IPS DF 4.7 (cell line): ENCODE results near the gene GRIN2A.

Source experiments
- DNase-seq: peaks from one replicate; pipeline ENCODE4 v3.0.0-alpha.2; 2013; ENCODE audit warnings: low spot score; ENCODE audit errors: extremely low read depth

The GRIN2A gene

DNA sequence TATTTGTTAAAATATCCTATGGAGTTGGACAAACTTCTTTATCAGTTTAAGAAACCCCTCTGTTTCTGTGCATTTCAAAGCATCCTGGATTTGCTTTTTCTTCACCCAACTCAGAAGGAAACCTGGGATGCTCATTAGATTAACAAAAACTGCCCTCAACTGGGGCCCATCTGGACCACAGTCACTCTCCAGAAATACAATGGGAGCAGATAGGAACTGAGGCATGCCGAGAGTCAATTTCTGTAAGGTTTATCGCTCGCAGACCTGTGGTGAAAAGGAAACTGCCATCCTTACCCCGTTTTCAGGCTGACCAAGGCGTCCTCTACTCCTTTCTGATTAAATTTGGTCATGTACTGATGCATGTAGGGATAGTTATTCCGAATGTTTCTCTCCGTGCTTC is 360.3 kb downstream of the GRIN2A start:
- no peak for DNase-seq

DNA sequence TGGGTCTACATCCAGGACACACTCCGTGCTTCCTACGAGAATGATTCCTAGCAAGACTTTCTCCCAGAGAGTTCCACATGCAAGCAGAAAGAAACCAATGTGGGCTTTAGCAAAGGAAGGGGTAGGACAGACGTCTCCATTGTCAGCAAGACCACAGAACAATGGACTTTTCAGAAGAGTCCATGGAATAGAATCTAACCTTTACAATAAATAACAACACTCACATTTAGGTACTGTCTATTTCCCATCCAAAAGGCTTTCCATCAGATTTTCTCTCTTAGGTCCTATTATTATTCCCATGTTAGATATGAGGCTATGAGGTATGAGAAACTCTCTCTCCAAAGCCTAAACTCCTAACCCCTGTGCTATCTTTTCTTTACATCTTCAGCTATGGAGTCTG is 360.9 kb downstream of the GRIN2A start:
- no peak for DNase-seq

DNA sequence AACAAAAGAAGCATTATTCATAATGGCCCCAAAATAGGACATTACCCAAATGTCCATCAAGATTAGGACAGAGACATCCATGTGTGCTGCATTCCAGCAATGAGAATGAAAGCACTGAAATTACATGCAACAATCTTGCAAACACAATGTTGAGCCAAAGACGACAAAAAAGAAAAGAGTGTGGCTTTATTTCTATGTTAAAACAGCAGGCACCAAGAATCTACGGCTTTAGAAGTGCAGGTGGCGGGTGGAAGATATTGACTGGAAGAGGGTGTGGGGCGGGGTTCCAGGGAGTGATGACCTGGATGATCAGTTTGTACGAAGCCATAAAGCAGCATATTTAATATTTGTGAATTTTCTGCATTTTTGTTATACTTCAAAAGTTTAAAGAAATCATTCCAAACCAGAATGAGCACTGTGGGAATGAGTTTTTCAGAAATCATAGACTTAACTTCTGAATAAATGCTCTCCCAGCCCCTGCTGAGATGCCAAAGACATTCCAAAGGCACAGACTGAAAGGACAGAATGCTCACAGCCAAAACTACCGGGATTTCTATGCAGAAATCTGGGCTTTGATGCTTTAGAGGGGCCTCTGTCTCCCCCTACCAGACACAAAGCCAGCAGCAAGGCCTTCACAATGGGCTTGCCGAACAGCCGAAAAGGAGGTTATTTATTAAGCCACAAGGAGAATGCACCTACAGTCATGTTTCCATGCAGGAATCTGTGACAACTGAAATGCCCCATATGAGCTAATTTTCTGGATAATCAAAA is 361.6 kb downstream of the GRIN2A start:
- peak; percentile 82 for DNase-seq

DNA sequence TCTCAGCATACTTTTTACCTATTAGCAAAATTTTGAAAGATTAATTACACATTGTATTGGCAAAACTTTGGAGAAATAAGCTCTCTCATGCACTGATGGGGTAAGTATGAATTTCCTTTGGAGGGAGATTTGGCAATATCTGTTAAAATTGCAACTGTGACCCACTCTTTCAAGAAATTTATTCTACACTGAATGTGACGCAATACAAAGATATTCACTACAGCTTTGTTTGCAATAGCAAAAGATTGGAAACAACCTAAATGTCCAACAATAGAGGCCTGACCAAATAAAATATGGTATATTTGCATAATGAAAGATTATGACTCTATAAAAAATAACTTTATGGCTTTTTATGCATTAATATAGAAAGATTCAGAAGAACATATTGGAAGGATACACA is 363.5 kb downstream of the GRIN2A start:
- DNase-seq = no peak

DNA sequence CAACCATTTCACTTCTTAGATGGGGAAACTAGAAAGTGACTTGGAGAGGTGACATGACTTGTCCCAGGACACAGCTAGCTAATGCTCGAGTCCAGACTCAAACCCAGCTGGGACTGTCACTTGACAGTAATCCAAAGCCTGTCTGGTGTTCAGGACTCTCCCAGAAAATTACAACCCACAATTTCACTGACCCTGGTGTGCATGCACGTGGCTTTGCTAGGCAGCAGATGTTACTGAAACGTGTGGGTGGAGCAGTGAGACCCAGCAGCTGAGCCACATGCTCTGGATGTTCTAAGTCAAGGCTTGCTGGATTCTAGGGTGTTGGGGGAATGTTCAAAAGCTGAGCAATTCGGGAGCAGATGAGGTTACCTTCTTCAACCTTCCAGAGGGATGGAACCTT is 364.6 kb downstream of the GRIN2A start:
- no peak for DNase-seq

DNA sequence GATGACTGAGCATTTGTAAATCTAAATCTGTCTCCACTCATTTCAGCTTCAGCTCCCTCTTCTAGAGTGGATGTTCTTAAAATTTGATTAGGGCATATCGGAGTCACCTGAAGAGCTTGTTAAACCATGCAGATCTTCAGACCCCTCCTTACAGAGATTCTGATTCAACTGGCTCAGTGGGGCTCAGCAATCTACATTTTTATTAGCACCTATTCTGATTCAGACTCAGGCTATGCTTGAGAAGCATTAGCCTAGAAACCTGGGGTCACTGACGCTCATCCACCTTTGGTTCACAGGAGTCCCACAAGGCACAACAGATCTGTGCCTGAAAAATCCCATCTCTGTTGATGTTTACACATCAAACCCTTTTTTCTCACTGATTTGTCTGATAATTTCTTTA is 365.6 kb downstream of the GRIN2A start:
- no peak for DNase-seq

DNA sequence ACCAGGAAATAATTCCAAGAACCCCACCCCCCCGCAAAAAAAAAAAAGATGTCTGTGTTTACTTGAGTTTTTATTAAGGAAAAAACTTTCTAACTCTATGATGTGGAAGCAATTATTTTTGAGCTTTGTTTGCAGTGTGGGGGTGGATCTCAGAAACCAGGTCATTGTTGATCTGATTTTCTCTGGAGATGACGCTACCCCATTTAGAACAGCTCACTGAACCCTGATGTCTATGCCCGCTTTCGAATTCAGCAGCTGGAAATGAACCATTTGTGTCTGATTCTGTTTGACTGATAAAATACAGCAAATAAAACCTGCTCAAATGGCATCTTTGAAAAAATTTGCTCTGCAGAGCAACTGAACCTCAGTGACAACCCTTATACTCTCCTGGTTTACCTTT is 368.6 kb downstream of the GRIN2A start:
- no peak for DNase-seq

DNA sequence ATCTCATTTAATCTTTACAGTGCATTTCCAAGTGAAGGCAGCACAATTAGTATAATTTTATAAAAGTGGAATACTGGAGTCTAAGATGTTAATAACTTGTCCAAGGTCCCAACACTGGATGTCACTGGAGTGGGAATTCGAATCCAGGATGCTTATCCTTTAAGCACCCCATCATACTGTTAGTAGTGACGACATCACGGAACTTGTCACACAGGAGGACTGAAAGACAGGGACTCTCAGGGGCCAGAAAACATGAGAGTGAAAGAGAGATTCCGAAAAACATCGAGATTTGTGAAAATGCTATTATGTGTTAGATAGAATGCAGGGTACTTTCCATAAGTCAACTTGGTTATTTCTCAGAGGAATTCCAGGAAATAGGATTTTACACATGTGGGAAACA is 374.0 kb downstream of the GRIN2A start:
- no peak for DNase-seq

DNA sequence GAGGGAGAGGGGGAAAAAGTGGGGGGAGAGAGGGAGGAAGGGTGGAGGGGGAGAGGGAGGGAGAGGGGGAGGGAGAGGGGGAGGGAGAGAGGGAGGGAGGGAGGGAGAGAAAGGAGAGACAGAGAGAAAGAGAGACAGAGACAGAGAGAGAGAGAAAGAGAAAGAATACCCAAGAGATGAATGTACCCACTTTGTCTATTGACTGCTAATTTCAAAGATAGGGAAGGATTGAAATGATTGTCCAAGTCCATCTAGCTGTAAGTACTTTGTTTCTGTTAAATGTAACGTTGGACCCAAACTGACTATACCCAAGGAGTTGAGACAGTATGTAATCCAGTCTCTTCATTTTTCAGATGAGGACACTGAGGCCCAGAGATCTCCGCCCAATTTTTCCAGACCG is 374.9 kb downstream of the GRIN2A start:
- no peak for DNase-seq

DNA sequence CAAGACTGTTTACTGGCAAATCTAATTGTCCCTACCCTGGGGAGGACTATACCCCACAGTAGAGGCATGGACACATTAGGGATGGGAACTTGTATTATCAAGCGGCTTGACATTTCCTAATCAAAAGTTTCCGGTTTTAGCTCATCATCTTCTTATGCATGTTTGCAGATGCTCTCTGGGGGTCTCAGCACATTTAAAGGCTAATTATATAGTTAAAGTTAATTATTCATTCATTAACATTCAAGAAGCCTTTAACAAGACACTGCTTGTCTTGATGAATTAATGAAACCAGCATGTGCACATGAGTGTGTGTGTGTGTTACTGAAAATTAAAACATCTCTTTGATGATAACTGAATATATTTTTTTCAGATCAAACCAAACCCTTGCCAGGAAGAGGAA is 377.1 kb downstream of the GRIN2A start:
- no peak for DNase-seq

DNA sequence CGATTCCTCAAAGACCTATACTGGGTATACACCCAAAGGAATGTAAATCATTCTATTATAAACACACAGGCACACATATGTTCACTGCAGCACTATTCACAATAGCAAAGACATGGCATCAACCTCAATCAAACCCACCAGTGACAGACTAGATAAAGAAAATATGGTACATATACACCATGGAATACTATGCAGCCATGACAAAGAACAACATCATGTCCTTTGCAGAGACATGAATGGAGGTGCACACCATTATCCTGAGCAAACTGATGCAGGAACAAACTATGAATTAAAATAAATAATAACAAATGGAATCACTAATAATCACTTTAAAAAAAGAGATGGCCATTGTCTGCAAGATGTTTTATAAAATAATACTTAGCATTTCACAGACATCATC is 380.1 kb downstream of the GRIN2A start:
- no peak for DNase-seq

DNA sequence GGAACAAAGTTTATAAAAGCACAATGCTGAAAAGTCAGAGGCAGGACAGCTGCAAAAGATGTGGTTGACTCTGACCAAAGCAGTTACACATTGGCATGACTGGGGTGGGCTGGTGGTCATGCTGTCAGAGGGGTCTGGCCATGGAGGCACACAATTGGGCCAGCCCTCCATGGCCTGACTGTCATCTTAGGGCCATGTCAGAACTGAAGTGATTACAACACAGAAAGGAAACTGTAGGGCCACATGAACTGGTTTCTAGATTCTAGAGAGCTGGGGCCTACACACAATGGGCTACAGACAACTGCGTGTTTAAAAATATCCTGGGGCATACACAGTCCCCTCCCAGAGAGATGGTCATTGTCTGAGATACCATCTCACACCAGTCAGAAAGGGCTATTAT is 380.6 kb downstream of the GRIN2A start:
- DNase-seq = no peak

DNA sequence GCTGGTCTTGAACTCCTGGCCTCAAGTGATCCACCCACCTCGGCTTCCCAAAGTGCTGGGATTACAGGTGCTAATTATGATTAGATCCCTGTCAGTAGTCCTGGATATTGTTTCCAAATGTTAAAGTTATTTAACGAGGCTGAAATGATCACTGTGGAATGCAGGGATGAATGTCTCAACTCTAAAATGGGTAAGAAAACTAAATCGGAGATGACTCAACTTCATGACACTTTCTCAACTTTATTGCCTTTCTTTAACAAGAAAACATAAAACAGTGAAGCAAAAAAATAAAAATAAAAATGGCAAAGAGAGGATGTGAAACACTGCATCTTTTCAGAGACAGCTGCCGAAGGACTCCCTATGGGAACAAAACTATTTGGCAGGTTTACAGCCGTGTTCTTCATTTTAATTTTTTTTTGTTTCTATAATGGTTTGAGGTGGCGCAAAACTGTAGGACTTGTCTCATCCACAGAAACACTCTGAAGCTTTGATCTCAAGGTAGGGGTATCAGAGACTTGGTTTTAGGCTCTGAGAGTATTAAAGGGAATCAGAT is 382.0 kb downstream of the GRIN2A start:
- DNase-seq = no peak

DNA sequence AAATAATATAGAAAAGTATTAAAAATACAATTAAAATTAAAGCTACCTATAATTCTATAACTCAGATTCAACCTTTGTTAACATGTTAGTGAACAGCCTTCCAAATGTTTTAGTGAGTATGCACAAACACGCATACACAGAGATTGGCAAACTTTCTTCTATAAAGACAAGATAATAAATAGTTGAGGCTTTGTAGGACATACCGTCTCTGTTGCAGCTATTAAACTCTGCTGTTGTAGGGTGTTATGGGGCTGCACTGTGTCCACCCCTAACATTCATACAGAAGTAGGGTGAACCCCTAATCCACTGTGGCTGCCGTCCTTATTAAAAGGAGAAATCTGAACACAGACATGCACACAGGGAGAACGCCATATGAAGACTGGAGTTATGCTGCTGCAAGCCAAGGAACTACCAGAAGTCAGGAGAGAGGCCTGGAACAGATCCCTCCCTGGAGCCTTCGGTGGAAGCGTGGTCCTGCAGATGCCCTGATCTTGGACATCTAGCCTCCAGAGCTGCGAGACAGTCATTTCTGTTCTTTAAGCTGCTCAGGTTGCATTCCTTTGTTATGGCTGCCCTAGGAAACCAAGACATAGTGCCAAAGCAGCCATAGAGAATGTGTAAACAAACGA is 383.2 kb downstream of the GRIN2A start:
- DNase-seq = no peak

DNA sequence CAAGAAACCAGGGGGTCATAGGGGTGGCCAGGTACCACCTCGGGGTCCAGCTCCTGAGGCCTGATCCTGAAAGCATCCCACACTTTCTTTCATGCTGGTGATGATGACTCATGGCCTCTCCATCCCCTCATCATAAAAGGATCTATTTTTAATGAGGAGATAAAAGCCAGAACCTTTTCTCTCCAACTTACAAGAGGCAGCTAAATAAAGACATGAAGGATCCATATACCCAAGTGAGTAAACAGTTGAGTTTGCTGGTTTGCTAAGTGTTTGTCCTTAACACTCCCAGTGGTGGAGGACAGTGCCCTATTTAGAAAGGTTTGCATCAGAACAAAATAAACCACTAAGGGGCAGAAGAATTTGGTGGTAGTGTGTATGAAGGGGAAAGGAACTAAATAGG is 383.8 kb downstream of the GRIN2A start:
- DNase-seq = no peak

DNA sequence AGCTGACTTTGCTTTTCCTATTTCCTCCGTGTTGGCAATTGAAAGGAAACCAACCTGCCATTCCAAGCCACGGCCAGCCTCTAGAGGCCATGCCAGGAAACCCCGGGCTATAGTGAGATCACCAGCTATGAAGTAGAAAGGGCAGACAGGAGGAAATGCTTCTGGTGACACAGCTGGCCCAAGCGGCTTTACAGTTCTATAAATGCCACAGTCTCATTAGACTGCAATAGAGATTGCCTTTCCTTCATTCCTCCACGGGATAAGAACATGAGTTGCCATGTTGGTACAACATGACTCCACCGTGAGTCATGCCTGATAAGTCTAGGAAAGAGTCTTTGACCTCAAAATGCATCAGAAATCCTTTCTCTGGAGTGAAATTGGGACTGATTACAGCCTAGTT is 384.9 kb downstream of the GRIN2A start:
- no peak for DNase-seq

DNA sequence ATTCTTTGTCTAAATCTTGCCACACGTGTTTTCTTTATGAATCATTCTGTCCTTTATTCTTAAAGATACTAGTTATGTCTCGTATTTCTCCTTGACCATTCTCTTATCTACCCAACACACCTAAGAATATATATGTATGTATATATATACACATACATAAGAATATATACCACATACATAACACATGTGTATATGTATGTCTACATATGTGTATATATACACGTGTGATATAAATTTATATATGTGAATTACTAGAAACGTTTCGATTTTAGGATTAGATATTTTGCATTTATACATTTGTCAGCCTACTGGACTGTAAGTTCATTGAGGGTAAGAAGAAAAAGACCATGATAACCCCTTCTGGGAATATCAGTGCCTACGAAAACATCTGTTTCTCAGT is 388.6 kb downstream of the GRIN2A start:
- no peak for DNase-seq

DNA sequence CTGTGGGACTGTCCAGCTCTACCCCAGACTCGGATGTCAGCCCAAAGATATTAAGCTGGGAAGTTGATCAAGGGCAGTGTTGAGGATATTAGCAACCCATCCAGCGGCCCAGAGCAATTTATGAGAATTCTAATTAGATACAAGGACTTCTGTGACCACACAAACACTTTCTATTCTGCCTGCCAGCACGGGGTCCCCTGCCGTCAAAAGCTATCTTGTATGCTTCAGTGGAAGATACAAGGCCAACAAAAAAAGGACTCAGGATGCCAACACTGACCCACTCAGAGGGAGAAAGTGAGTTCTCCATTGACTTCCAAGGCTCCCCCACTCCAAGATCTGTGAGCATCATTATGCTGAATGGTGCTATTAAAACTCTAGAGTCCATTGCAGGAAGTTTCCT is 390.7 kb downstream of the GRIN2A start:
- no peak for DNase-seq

DNA sequence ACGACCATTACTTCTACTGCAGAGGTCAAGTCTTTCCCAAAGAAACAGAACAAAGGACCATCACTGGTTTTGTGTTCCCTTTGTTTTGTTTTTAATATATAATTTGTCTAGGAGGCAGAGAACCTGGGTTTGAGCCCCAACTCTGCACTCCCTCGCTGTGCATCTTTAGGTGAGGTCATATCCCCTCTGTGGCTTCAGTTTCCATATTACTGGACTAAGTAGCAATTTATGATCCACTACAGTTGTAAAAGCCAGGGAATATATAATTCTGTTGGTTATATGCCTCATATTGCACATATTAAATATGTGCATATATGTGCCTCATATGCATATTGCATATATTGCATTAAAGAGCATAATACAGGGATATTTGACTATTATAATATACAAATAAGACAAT is 392.0 kb downstream of the GRIN2A start:
- DNase-seq = no peak

DNA sequence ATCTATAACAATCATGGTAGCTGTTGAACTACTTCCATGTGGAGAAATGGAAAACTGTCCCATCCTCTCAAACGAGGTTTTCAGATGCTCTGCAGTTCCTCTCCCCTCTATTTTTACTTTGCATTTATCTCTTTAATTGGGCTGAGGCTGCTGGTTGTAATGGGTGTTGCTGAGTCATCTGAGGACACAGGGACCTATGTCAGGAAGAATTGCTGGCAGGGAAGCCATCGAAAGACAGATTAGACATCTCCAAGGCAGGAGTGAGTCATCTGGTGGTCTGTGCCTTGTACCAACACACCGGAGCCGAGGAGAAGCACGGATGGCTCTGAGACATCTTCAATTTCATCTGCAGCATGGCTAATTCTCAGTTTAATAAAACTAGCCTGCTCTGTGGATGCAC is 394.5 kb downstream of the GRIN2A start:
- no peak for DNase-seq

DNA sequence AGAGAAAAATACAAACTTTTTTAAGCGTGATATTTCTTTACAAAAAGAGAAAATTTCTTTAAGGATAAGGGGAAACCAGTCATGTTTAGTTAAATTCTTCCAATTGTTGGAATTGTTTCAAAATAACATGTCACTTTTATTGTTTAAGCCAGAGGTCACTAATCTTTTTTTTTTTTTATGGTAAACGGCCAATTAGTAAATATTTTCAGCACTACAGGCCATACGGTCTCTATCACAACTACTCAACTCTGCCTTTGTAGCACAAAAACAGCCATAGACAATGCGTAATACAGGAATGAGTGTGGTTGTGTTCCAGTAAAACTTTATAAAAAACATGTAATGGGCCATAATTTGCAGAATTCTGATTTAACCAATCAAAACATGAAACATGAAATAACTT is 401.4 kb downstream of the GRIN2A start:
- no peak for DNase-seq

DNA sequence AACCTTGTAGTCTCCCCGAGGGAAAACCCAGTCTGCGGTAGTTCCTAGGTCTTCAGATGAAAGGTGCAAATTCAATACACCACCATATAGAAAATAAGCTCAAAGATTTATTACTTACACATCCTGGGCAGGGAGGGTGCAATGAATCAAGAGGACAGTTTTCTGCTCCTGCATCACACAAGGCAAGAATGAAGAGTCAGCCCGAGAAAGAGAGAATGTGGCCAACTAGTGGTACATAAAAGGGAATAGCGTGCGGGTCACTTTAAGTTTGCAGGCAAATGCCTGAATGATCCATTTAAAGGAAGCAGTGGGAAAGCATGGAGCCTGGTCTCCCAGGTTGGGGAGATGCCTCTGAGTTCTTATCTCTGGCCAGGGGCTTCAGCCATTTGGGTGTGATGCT is 403.4 kb downstream of the GRIN2A start:
- no peak for DNase-seq

DNA sequence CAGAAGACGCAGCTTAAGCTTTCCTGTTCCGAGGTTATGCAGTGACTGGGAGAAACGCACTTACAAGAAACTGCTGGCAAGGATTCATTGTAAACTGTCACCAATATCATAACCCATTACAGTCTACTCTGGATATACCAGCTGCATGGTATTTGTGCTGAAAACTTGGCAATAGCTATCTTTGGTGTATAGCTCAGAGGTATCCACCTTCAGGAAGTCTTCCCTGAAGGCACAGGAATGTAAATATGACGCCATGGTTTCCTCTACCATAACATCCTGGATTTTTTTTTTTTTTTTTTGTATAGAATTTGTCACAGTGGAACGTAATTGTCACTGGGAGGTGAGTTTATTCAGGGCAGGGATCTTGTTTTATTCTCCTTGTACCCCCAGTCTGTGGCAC is 406.2 kb downstream of the GRIN2A start:
- DNase-seq = no peak
